IPS-18c (cell line): ENCODE results near the gene NHERF2.

Experiments
- H3K4me3 ChIP-seq: 2 replicates; pipeline ENCODE4 v1.7.0; 2013; ENCODE audit warnings: low read depth, mild to moderate bottlenecking, low read length, moderate library complexity; ENCODE audit not compliant: insufficient read depth
- H3K9me3 ChIP-seq: one replicate; pipeline ENCODE4 v1.6.1; 2013; ENCODE audit warnings: mild to moderate bottlenecking, low read length, moderate library complexity; ENCODE audit not compliant: control insufficient read depth, insufficient read depth

Gene NHERF2

GRCh38 chr16:2026461-2027023 lies at the start of gene NHERF2:
TSS of gene NHERF2 (plus strand) at chr16:2026902. CDS start at chr16:2027006, 104 bp downstream.
- peak within 1 kb of the TSS; percentile 53 for H3K4me3 ChIP-seq

DNA sequence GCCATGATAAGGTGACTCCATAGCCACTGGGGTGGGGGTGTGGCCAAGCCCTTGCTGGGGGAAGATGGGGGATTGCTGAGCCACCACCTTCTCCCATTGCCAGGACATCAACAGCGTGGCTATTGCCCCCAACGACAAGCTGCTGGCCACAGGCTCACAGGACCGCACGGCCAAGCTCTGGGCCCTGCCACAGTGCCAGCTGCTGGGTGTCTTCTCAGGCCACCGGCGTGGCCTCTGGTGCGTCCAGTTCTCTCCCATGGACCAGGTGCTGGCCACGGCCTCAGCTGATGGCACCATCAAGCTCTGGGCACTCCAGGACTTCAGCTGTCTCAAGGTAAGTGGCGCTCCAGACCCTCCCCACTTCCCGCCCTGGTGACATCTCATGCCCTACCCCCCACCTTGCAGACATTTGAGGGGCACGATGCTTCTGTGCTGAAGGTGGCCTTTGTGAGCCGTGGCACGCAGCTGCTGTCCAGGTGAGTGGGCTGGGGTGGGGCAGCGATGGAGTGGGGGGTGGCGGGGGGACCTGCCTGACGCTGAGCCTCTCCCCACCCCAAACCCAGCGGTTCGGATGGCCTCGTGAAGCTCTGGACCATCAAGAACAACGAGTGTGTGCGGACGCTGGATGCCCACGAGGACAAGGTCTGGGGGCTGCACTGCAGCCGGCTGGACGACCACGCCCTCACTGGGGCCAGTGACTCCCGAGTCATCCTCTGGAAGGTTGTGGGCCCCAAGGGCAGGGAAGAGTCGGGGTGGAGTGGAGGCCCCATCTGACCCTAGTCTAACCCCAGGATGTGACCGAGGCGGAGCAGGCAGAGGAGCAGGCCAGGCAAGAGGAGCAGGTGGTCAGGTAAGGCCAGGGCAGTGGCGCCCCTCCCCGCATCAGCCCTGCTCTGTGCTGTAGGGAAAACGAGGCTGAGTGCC lies 49.5 kb upstream of the NHERF2 start:
- Histone ChIP-seq H3K4me3 (no peak overlapping the region), H3K9me3 (peaks cover 3% of the 10 kb centered on the region)

More at GRCh38 chr16:2026461-2027023, at the start of gene NHERF2:
- no peaks in the 10 kb centered on the region for H3K9me3 ChIP-seq

GRCh38 chr16:1977875-1978268 lies 48.8 kb upstream of the NHERF2 start:
- H3K4me3 ChIP-seq = no peak overlapping the region

DNA sequence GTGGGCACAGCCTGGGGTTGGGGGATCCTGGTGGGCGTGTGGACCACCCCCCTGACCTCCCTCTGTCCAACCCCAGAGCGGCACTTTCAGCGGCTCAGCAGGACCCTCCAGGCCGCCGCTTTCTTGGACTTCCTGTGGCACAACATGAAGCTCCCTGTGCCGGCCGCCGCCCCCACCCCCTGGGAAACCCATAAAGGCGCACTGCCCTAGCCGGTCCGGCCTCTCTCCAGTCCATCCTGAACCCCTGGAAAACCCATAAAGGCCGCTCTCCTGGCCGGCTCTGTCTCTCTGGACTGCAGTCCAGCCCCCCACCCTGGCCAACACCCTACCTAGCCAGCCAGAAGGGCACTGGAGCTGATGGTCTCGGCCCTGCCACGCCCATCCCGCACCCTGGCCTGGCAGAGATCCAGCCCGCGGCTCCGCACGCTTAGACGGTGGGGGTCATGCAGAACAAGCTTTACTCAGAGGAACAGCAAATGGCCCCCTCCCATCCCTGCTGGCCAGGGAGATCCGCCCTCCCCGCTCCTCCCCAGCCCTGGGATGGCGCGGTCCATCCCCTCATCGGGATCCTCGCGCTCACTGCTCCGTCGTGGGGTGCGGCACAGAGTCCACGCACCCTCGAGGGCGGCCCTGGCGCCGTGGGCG lies 48.1 kb upstream of the NHERF2 start:
- H3K4me3 ChIP-seq = peak overlapping the region; percentile 43
- H3K9me3 ChIP-seq = peaks cover 3% of the 10 kb centered on the region

More at GRCh38 chr16:1977875-1978268, 48.8 kb upstream of the NHERF2 start:
- peaks cover 3% of the 10 kb centered on the region for H3K9me3 ChIP-seq

DNA sequence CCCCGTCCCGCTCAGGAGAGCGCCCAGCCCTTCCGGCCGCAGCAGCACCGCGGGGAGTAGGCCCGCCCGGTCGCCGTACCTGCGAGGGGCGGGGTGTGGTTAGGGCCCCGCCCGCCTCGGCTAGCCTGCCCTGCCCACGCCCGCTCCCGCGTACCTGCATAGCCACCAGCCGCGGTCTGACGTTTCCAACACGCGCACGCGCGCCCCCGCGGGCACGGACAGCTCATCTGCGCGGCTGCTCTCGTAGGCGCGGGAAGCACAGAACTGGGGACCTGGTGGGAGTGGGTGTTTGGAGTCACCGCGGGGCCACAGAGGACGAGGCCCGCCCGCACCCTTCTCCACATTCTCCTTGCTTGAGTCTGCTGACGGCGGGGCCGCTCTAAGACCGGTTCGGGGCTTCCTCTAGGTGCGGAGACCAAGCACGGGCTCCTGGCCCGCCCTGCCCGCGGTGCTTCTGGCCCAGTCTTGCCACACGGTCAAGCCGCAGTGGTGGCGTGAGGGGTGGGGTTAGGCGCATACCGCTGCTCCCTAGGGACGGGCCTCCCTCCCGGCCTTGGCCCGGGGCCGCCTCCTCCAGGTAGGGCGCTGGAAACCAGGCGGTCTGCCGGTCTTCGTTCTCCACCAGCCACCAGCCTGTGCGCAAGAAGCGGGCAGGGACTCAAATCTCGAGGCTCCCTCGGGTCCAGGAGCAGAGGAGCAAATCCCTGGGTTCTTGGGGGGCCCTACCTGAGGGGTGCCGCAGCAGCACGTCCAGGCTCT lies 47.3 kb upstream of the NHERF2 start:
- H3K9me3 ChIP-seq = peaks cover 3% of the 10 kb centered on the region
- peak overlapping the region; percentile 43 for H3K4me3 ChIP-seq

- Histone ChIP-seq H3K4me3 (peak overlapping the region; percentile 43; the same call in 1 of the 2 replicates), H3K9me3 (peaks cover 3% of the 10 kb centered on the region)
Measured at GRCh38 chr16:1980030-1980769, 46.5 kb upstream of the NHERF2 start.

GRCh38 chr16:1980770-1981087 lies 46.0 kb upstream of the NHERF2 start:
- Histone ChIP-seq H3K9me3 (peaks cover 3% of the 10 kb centered on the region), H3K4me3 (peak overlapping the region; percentile 9)

- peak within 1 kb of the TSS; percentile 9 for H3K4me3 ChIP-seq
Measured at GRCh38 chr16:1981398-1981836, 45.3 kb upstream of the NHERF2 start, which contains the start of gene NOXO1. TSS of gene NOXO1 (minus strand) at chr16:1981469. CDS start at chr16:1981179, 290 bp downstream.

DNA sequence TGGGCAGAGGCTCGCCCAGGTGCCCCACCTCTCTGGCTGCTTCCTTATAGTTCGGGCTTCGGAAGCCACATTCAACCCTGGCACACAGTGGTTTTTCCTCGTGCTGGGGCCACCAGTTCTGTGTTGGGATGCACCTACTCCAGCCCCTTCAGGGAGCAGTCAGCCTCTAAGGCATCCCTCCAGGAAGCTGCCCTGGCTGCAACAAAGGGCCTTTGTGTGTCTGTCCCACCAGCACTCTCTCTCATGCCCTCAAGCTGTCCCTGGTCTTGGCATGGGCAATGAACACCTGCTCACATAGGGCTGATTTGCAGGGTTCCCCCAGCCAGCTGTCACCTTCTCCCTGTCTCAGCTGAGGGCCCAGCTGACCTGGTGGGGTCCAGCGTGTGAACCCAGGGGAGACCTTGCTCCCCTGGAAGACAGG lies 44.7 kb upstream of the NHERF2 start:
- Histone ChIP-seq H3K9me3 (peaks cover 3% of the 10 kb centered on the region), H3K4me3 (no peak overlapping the region)

More at GRCh38 chr16:1981398-1981836, 45.3 kb upstream of the NHERF2 start, which contains the start of gene NOXO1:
- peaks cover 3% of the 10 kb centered on the region for H3K9me3 ChIP-seq

GRCh38 chr16:1982991-1983543 lies 43.6 kb upstream of the NHERF2 start:
- peak overlapping the region; percentile 89 for H3K4me3 ChIP-seq

GRCh38 chr16:1983544-1984346 lies 43.0 kb upstream of the NHERF2 start, which contains the start of gene GFER:
TSS of gene GFER (plus strand) at chr16:1984193. CDS start at chr16:1984219, 26 bp downstream.
- peak within 1 kb of the TSS; percentile 89 for H3K4me3 ChIP-seq
- H3K9me3 ChIP-seq = peaks cover 3% of the 10 kb centered on the region

More at GRCh38 chr16:1982991-1983543, 43.6 kb upstream of the NHERF2 start:
- H3K9me3 ChIP-seq = peaks cover 3% of the 10 kb centered on the region

DNA sequence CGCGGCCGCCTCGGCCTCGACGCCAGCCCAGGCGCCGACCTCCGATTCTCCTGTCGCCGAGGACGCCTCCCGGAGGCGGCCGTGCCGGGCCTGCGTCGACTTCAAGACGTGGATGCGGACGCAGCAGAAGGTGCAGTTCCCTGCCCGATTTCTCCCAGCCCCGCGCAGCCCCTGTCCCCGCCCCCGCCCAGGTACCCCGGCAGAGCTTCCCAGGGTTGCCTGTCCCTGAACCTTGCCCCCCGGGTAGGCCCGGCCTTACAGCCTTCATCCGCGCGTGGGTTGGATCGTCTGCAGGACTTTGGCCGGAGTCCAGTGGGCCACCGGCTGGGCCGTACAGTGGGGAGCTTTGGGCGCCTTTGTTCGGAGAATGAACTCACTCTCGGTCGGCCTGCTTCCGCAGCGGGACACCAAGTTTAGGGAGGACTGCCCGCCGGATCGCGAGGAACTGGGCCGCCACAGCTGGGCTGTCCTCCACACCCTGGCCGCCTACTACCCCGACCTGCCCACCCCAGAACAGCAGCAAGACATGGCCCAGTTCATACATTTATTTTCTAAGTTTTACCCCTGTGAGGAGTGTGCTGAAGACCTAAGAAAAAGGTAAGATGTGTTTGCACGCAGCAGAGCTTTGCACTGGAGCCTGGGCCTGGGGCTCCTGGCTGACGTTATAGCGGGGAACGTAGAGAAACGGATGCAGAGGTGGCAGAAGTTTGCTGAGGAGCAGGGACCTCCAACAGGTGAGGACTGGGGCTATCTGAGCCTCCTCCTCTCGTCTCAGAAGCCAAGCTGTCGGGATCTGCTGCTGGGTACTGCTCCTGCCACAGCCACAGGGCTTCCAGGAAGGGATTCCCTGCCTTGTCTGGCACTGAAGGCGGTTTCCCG lies 42.1 kb upstream of the NHERF2 start:
- Histone ChIP-seq H3K4me3 (peak overlapping the region; percentile 89), H3K9me3 (peaks cover 2% of the 10 kb centered on the region)

GRCh38 chr16:1985466-1986150 lies 41.1 kb upstream of the NHERF2 start:
- peak overlapping the region; percentile 89; the same call in 1 of the 2 replicates for H3K4me3 ChIP-seq
- H3K9me3 ChIP-seq = no peaks in the 10 kb centered on the region

DNA sequence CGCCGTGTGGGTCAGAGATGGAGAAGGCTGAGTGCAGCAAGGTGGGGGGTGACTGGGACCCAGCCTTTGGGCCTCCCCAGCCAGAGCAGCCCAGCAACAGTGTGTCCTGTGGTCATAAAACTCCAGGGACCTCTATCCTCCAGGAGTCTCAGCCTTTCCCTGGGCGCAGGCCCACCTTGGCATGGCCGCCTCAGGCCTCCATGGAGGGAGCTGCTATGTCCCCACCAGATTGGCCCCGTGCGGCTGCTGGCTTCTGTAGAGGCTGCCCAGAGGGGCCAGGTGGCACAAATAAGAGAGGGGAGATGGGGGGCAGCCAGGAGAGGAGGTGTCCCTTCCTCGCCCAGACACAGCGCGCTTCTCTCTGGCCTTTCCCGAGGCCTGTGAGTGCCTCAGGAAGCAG lies 39.5 kb upstream of the NHERF2 start:
- Histone ChIP-seq H3K9me3 (no peaks in the 10 kb centered on the region), H3K4me3 (no peak overlapping the region)
